ENCODE data around the gene CPSF4L. TPM values are rescaled to one million over a fixed set of nuclear protein-coding genes. Genes with fewer than 3 reads are reported as not detected.

CPSF4L gene
- polyA plus RNA-seq, 2 of the 4 experiments (the other 2 are of a cell fraction) = 0.13 TPM; not detected in 1

- TF ChIP-seq FOSL2 (IDR thresholded peaks at IDR 0.05) (no peak), FOSL2 (CRISPR knock-in tag; IDR thresholded peaks at IDR 0.05) (no peak)
Measured at GRCh38 chr17:73301369-73301768, 39.7 kb upstream of the CPSF4L start (continued).

GRCh38 chr17:73300392-73300791 lies 38.7 kb upstream of the CPSF4L start:
- Histone ChIP-seq H3K27ac (peak overlapping the region in 1 of 2 experiments; percentile 43; a peak in 3 of 6 replicates), H3K4me2 (peak overlapping the region; percentile 10; the same call in 1 of the 3 replicates), H3K9me3 (no peaks in the 10 kb centered on the region), H3K4me3 (no peak overlapping the region), H3K4me1 (peaks cover 63% of the 10 kb centered on the region)
- CTCF ChIA-PET = interaction anchor here (0.6 to 29.0 kb wide), 5 partner anchors 11 to 743 kb away, joined by 3 to 385 read pairs (median 14); partner anchors contain the start of gene CDC42EP4
- no peak for ATAC-seq
- no peak for TF ChIP-seq KDM5A (IDR thresholded peaks at IDR 0.05)
- no peak for TF ChIP-seq ZNF302 (CRISPR knock-in tag; IDR thresholded peaks at IDR 0.05)
- TF ChIP-seq GATA3 (IDR thresholded peaks at IDR 0.05; ENCODE audit: borderline replicate concordance) = no peak
- no peak for TF ChIP-seq EP300 (IDR thresholded peaks at IDR 0.05)
- TF ChIP-seq JUN (IDR thresholded peaks at IDR 0.05) = no peak
- no peak for TF ChIP-seq USF2 (IDR thresholded peaks at IDR 0.05)
- no peak for TF ChIP-seq POLR2A (IDR thresholded peaks at IDR 0.05; ENCODE audit: low read length)
- no peak for TF ChIP-seq BCL3 (IDR thresholded peaks at IDR 0.05)
- no peak for TF ChIP-seq MYC (IDR thresholded peaks at IDR 0.05; ENCODE audit: borderline replicate concordance, low read length)
- TF ChIP-seq PHF8 (IDR thresholded peaks at IDR 0.05; ENCODE audit: borderline replicate concordance, low read depth) = no peak
- TF ChIP-seq HES2 (IDR thresholded peaks at IDR 0.05) = no peak
- TF ChIP-seq HOXB13 (CRISPR knock-in tag; IDR thresholded peaks at IDR 0.05; ENCODE audit: low read depth) = no peak
- TF ChIP-seq TFCP2L1 (CRISPR knock-in tag; IDR thresholded peaks at IDR 0.05) = no peak
- TF ChIP-seq REST (IDR thresholded peaks at IDR 0.05) = no peak
- POLR2A ChIA-PET = interaction anchor here (2.6 kb wide), 1 partner anchor 9 kb away, joined by 22 read pairs; no protein-coding TSS in a partner anchor
- 88% methylated on average over 3 of the region's 3 CpGs for WGBS (ENCODE audit: missing lambda C conversion rate)
- no peak for FAIRE-seq
- DNase-seq (ENCODE audit: low read depth in 1 of 2, low spot score in 1 of 2) = no peak

GRCh38 chr17:73297934-73298861 lies 36.5 kb upstream of the CPSF4L start:
- TF ChIP-seq ZFP36 (IDR thresholded peaks at IDR 0.05; ENCODE audit: borderline replicate concordance, partially characterized antibody) = no peak
- no peak for TF ChIP-seq CHD2 (IDR thresholded peaks at IDR 0.05; ENCODE audit: low read length, partially characterized antibody)
- H3K9me3 ChIP-seq = no peaks in the 10 kb centered on the region
- H3K4me2 ChIP-seq = no peak overlapping the region
- ATAC-seq (peak; percentile 33 to 34; a peak in 4 of 6 replicates), FAIRE-seq (no peak), DNase-seq (ENCODE audit: low read depth in 1 of 2, low spot score in 1 of 2) (no peak)
- POLR2A ChIA-PET = interaction anchor here (2.6 kb wide), 1 partner anchor 11 kb away, joined by 22 read pairs; no protein-coding TSS in a partner anchor
- 83% methylated on average over 15 of the region's 15 CpGs for WGBS (ENCODE audit: missing lambda C conversion rate)
- CTCF ChIA-PET = interaction anchor here (0.9 to 29.0 kb wide), 8 partner anchors 10 to 70 kb away, joined by 3 to 385 read pairs (median 4); no protein-coding TSS in a partner anchor
- H3K27ac ChIP-seq = peak overlapping the region in 1 of 2 experiments; percentile 37; a peak in 2 of 6 replicates
- peaks cover 59% of the 10 kb centered on the region for H3K4me1 ChIP-seq
- no peak overlapping the region for H3K4me3 ChIP-seq

Data from A549 (cell line).